ENCODE measurements around the gene SOX5. TPM values are rescaled to one million over a fixed set of nuclear protein-coding genes. Genes with fewer than 3 reads are reported as not detected.

Gene SOX5
- total and polyA plus RNA-seq, 2 donors (not counting 1 experiment from before 2014, with no cell fraction given) = 3.9 to 17.2 TPM

GRCh38 chr12:23561364-23562345 lies 387.8 kb downstream of the SOX5 start:
- no peak overlapping the region for H3K4me2 ChIP-seq (replicated peaks; ENCODE audit: low read depth, low read length, poor library complexity, severe bottlenecking)
- no peak overlapping the region for H3K4me3 ChIP-seq (ENCODE audit: control extremely low read depth in 1 of 5, extremely low read depth in 1 of 5, insufficient read depth in 1 of 5, low read depth in 2 of 5, low read length in 4 of 5)
- no peaks in the 10 kb centered on the region for H4K20me1 ChIP-seq (ENCODE audit: control insufficient read depth, insufficient read depth, low read length, poor library complexity, severe bottlenecking)
- Mint-ChIP-seq H3K27me3 (no peaks in the 10 kb centered on the region), H3K4me3 (no peak overlapping the region), H3K9me3 (ENCODE audit: insufficient read depth) (no peaks in the 10 kb centered on the region), H3K27ac (no peak overlapping the region), H3K4me1 (no peaks in the 10 kb centered on the region)
- no peaks in the 10 kb centered on the region for H3K9me3 ChIP-seq (ENCODE audit: control extremely low read depth in 1 of 3, control insufficient read depth in 2 of 3, insufficient read depth in 1 of 3, low read length in 2 of 3)
- TF ChIP-seq CTCF (IDR thresholded peaks at IDR 0.05) = no peak
- TF ChIP-seq EZH2 (IDR thresholded peaks at IDR 0.05; ENCODE audit: borderline replicate concordance, insufficient read depth, low read depth, low read length, poor library complexity, severe bottlenecking) = no peak
- H3K4me1 ChIP-seq (ENCODE audit: control insufficient read depth in 2 of 2, insufficient read depth in 2 of 2, low read length in 2 of 2) = no peaks in the 10 kb centered on the region
- no peak overlapping the region for H3K9ac ChIP-seq (ENCODE audit: low read length)
- H3K79me2 ChIP-seq (ENCODE audit: control insufficient read depth, insufficient read depth, low read length) = no peaks in the 10 kb centered on the region
- DNase-seq (no peak), ATAC-seq (ENCODE audit: low read depth) (no peak)
- WGBS (ENCODE audit: insufficient coverage) = 99% methylated on average over 9 of the region's 12 CpGs
- intact Hi-C loops (cut with micrococcal nuclease) = no loop called here
- no peaks in the 10 kb centered on the region for H3K36me3 ChIP-seq (replicated peaks in 1 of 2; ENCODE audit: control extremely low read depth in 1 of 2, control insufficient read depth in 1 of 2, extremely low read depth in 1 of 2, insufficient read depth in 2 of 2, low read length in 1 of 2)
- ChIA-PET POLR2A (no interaction called here), CTCF (interaction anchor here (1.0 kb wide), 1 partner anchor 10 kb away, joined by 3 read pairs; no protein-coding TSS in a partner anchor)
- no peaks in the 10 kb centered on the region for H3K27me3 ChIP-seq (replicated peaks in 1 of 4; ENCODE audit: control extremely low read depth in 1 of 4, control insufficient read depth in 3 of 4, insufficient read depth in 4 of 4, low read length in 3 of 4)
- H3K27ac ChIP-seq (ENCODE audit: low read length in 2 of 2) = no peak overlapping the region
- no peak overlapping the region for H2AFZ ChIP-seq (ENCODE audit: insufficient read depth, low read depth, low read length, poor library complexity, severe bottlenecking)

GRCh38 chr12:23560611-23561010 lies 388.9 kb downstream of the SOX5 start:
- intact Hi-C loops (cut with micrococcal nuclease) = no loop called here
- no peak for ATAC-seq (ENCODE audit: low read depth)

More at GRCh38 chr12:23560611-23561010, 388.9 kb downstream of the SOX5 start:
- H3K9me3 Mint-ChIP-seq (ENCODE audit: insufficient read depth) = no peaks in the 10 kb centered on the region
- H4K20me1 ChIP-seq (ENCODE audit: control insufficient read depth, insufficient read depth, low read length, poor library complexity, severe bottlenecking) = no peaks in the 10 kb centered on the region
- no peak overlapping the region for H2AFZ ChIP-seq (ENCODE audit: insufficient read depth, low read depth, low read length, poor library complexity, severe bottlenecking)
- no peak overlapping the region for H3K9ac ChIP-seq (ENCODE audit: low read length)
- no peak for TF ChIP-seq CTCF (IDR thresholded peaks at IDR 0.05)
- no peak for TF ChIP-seq EZH2 (IDR thresholded peaks at IDR 0.05; ENCODE audit: borderline replicate concordance, insufficient read depth, low read depth, low read length, poor library complexity, severe bottlenecking)
- H3K4me1 Mint-ChIP-seq = no peaks in the 10 kb centered on the region
- no peak overlapping the region for H3K4me3 ChIP-seq (ENCODE audit: control extremely low read depth in 1 of 5, extremely low read depth in 1 of 5, insufficient read depth in 1 of 5, low read depth in 2 of 5, low read length in 4 of 5)
- H3K4me1 ChIP-seq (ENCODE audit: control insufficient read depth in 2 of 2, insufficient read depth in 2 of 2, low read length in 2 of 2) = no peaks in the 10 kb centered on the region
- ChIA-PET CTCF (no interaction called here), POLR2A (no interaction called here)
- no peak overlapping the region for H3K27ac ChIP-seq (ENCODE audit: low read length in 2 of 2)
- H3K27me3 ChIP-seq (replicated peaks in 1 of 4; ENCODE audit: control extremely low read depth in 1 of 4, control insufficient read depth in 3 of 4, insufficient read depth in 4 of 4, low read length in 3 of 4) = no peaks in the 10 kb centered on the region
- no peak overlapping the region for H3K27ac Mint-ChIP-seq
- no peaks in the 10 kb centered on the region for H3K9me3 ChIP-seq (ENCODE audit: control extremely low read depth in 1 of 3, control insufficient read depth in 2 of 3, insufficient read depth in 1 of 3, low read length in 2 of 3)
- WGBS (ENCODE audit: insufficient coverage) = no CpG with 5 or more reads among the region's 2 CpGs
- DNase-seq = no peak
- H3K27me3 Mint-ChIP-seq = no peaks in the 10 kb centered on the region
- no peaks in the 10 kb centered on the region for H3K79me2 ChIP-seq (ENCODE audit: control insufficient read depth, insufficient read depth, low read length)
- H3K4me2 ChIP-seq (replicated peaks; ENCODE audit: low read depth, low read length, poor library complexity, severe bottlenecking) = no peak overlapping the region
- no peaks in the 10 kb centered on the region for H3K36me3 ChIP-seq (replicated peaks in 1 of 2; ENCODE audit: control extremely low read depth in 1 of 2, control insufficient read depth in 1 of 2, extremely low read depth in 1 of 2, insufficient read depth in 2 of 2, low read length in 1 of 2)
- no peak overlapping the region for H3K4me3 Mint-ChIP-seq

Measured in B cell (primary cell).